Stimulated activated CD4-positive, alpha-beta T cell treated with anti-CD3 and anti-CD28 coated beads, Interleukin-1b, Interleukin-23, amount 100 ng/mL, for 4 hours (primary cell): Measurements from ENCODE around the gene CALM3.
A peak's percentile ranks its signal among the peaks of the same experiment; 100 is the strongest.
"Not testable (repeated sequence)": the region's sequence is repeated elsewhere in the genome, so short reads cannot be mapped to it uniquely, and the experiment has no call there.

Source experiments
- DNase-seq, 2 donors: peaks; one replicate each; pipeline ENCODE4 v3.0.0-alpha.2; 2020; ENCODE audit warnings: low read depth in 2 of 2

Gene CALM3

DNA sequence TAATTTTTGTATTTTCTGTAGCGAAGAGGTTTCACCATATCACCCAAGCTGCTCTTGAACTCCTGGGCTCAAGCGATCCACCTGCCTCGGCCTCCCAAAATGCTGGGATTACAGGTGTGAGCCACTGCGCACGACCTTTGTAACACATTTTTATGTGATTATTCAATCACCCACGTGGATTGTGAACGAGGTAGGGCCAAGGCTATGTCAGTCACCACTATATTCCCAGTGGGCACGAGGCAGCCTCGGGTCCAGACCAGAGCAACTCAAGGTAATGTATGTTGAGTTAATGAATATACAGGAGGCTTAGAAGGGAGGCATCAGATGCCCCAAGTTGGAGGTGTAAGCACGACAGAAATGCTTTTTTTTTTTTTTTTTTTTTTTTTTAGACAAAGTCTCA lies 14.8 kb downstream of the CALM3 start:
- no peak for DNase-seq

DNA sequence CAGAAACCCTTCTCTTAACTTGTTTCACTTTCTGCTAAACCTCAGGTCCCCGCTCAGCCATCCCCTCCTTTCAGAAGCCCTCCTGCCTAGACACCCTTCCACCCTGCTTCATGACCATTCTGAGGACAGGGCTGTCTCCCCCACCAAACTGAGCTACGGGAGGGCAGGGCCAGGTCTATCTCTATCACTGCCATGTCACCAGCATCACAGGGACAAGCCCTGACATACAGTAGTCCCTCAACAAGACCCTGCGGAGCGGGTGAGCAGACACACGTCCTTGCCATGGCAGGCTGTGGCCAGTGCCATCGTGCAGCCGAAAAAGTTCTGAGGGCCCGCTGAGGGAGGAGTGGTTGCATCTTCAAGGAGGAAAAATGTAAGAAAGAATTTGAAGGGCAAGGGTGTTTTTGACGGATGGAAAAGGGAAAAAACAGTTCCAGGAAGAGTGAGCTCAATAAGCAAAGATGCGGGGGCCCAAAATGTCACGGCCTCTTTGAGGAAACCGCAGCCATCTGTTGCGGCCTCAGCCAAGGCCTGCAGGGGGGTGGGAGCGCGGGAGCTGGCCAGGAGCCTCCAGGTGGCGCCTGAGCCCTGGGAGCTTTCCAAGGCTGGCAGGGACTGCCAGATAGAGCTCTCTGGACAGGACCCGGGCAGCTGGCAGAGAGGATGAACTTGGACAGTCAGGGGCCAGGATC lies 15.6 kb downstream of the CALM3 start:
- peak in 1 of 2 donors; percentile 36 for DNase-seq

DNA sequence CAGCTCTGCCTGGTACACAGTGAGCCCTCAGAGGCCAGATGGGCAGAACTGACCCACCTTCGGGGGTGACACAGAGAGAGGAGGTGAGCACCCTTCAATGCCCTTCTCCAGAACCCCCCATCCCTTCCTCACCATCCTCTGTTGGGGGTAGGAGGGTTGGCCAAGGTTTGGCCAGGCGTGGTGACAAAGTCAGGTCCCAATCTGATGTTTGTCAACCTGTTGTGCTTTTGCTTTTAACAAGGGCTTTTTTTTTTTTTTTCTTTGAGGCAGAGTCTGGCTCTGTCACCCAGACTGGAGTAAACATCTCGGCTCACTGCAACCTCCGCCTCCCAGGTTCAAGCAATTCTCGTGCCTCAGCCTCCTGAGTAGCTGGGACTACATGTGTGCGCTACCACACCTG lies 16.5 kb downstream of the CALM3 start:
- DNase-seq, result no peak

DNA sequence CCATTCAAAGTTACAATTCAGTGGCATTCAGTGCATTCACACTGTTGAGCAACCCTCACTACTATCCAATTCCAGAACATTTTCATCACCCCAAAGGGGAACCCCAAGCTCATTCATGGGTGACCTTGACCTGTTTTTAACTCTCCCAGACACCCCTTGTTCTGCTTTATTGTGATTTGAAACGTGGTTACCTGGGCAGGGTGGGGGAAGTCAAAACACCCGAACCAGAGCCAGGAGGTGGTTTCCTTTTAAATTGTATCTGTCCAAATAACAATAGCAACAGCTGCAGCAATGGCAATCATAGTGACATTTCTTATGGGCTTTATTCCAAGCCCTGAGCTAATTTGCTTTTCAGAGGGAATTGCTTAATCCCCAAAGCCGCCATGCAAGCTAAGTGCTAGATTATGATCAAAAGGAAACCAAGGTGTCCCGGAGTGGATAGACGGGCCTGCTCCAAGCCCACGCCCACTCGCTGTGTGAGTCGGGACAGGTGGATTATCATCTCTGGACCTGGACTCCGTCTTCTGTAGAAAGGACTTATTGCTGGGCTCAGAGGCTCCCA lies 17.6 kb downstream of the CALM3 start:
- no peak for DNase-seq

DNA sequence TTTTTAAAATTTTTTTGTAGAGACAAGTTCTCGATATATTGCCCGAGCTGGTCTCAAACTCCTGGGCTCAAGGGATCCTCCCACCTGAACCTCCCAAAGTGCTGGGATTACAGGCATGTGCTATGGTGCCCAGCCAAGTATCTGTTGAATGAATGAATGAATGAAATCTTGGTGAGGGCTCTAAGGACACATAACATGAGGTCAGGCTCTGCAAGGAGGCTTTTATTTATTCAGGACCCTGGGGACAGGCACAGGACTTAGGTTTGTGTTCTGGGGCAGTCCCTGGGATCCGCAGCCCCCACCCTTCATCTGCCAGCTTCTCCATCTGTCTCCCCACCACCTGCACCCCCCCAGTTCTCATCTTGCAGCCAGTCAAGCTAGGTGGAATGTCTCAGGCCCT lies 19.1 kb downstream of the CALM3 start:
- no peak for DNase-seq

DNA sequence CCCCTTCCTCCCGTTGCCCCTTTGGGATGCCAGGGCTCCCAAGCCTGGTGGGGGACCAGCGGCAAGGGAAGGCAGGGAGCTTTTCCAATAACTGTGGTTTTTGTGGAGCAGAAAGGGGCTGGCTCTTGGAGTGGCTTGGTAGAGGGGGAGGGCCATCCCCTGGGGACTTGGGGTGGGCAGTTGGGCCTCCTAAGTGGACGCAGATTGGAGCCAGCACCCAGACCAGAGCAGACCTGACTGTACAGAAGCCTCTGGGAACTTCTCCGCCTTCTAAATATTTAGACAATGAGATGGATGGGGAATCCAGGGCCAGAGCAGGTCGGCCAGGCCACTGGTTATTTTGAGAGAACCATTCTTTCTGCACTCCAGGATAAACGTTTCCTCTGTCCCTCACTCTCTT lies 19.6 kb downstream of the CALM3 start:
- DNase-seq, result no peak

DNA sequence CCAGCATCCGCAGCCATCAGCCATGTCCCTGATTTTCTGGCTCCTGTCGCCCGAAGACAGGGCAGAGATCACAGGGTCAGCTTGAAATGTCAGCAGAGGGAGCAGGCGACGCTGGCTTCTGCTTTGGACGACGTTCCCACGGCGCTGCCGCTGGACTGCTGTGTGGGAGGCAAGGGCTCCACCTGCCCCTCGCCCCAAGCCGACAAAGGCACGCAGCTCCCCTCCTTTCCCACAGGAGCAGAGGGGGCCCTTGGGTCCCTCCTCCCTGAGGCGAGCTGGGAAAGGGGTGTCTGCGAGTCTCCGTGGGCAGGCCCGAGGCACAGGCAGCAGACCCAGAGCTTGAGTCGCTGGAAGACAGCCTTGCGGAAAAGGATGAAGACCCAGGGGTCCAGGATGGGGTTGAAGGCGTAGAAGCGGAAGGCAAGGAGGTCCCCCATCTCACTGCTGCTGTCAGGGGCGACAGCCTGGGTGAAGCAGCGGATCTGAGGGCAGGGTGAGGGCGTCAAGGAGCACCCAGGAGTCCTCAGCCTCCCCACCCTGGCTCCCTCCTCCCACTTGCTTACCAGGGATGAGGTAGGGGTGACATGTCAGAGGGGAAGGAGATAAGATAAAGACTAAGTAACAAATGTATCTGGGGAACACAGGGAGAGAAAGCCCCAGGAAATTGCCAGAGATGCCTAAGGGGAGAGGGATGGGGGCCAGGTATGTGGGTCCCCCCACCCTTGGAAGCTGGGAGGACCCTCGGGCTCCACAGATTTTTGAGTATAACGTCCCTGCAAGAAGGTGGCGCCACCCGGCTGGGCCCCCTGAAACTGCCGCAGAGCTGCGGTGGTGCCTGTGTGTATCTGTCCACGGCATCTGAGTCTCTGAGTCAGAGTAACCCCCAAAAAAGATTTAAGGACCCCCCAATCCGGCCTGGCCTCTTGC lies 20.3 kb downstream of the CALM3 start:
- no peak for DNase-seq

DNA sequence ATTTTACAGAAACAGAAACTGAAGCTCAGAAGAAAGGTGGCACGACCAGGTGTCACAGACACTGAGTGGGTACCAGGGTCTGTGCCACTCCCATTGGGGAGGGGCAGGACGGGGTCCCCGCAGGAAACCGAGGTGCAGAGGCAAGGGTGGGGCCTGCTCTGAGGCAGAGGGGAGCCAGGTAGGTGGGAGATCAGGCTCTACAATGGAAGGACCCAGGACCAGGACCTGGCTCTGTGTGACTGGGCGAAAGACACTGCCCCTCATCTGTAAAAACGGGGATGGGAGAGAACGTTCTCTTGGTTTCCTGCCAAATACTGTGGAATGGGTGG lies 21.0 kb downstream of the CALM3 start:
- DNase-seq, result no peak

DNA sequence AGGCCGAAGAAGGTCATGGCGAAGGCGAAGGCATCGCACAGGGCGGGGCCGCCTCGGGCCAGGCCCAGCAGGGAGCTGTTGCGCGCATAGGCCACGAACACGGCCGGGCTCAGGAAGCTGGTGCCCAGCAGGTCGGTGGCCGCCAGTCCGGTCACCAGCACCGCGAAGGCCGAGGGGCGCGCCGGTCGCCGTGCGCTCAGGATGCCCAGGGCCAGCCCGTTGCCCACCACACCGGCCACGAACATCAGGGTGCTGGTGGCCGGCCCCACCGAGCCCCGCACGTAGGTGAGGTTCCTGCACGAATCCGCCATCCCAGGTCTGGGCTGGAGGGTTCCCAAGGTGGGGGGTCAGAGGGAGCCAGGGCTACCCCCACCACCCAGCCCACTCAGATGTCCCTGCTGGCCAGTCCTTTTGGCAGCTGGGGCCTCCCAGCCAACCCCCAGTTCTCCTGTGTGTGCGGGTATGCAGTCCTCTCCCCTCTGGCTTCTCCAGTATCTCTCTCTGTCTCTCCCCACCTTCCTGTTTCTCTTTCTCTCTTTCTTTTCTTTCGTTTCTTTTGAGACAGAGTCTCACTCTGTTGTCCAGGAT lies 22.9 kb downstream of the CALM3 start:
- no peak for DNase-seq

DNA sequence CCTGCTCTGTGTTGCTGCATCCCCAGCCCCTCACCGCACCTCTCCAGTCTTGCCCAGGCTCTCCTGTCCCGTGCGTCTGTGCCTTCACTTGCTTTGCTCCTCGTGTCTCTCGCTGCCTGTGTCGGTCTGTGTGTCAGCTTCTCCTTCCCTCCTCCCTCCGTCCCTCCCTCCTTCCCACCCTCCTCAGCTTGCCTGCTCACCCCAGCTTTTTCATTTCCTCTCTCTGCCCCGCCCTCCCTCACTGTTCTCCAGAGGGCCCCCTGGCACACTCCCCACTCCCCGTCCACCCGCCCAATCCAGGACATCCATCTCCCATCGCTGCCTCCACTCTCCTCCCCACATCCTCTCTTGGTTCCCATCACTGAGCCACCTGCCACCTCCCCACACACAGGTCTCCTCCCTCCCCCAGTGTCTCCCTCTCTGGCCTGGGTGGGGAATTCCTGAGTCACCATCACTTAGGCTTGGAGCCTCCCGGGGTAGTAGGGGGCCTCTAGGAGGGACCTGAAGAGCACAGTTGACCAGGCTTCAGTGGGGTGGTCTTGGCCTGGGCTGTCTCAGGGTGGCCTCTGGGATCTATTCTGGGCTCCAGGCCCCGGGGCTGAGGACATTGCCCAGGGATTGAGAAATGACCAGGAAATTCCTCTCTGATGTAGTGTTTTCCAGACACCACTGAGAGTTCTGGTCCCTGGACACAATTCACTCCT lies 24.0 kb downstream of the CALM3 start, which contains the start of gene PTGIR:
Gene PTGIR, minus strand, starts transcription at position 132 of the 704 bp plus-strand sequence. CDS start 864 bp downstream, outside the sequence.
- DNase-seq, result no peak

DNA sequence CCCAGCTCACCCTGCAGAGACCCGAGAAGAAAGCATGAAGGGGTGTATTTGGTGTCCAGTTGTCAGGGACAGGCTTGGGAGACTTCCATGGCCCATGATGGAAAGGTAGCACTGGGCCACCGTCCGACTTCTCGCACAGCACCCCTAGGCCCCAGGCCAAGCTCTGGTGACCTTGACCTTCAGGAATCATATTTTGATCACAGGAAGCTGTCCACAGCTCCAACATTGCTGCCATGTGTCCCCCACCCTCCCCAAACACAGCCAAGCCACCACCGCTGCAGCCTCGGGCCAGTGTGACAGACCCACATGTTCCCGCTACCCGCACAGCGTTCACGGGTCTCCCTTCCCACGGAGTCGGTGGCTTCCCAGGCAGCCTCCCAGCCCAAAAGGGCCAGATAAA lies 24.6 kb downstream of the CALM3 start:
- no peak for DNase-seq

DNA sequence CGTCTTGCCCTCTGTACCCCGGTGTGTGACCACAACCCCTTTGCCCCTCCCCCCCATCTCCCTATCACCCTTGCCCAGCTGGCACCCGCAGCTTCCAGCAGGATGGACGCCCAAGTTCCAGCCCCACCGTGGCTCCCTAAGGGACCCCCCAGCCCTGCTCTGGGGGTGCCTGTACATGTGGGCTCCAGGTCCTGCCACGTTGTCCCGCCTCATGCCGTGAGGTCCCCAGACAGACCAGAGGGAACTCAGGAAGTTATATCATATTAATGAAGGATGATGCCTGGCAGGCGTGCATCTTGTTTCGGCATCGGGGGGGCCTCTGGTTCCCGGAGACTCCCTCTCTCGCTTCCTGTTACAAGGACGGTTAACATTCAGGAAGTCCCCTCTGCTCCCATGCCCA lies 25.3 kb downstream of the CALM3 start:
- DNase-seq, result no peak

DNA sequence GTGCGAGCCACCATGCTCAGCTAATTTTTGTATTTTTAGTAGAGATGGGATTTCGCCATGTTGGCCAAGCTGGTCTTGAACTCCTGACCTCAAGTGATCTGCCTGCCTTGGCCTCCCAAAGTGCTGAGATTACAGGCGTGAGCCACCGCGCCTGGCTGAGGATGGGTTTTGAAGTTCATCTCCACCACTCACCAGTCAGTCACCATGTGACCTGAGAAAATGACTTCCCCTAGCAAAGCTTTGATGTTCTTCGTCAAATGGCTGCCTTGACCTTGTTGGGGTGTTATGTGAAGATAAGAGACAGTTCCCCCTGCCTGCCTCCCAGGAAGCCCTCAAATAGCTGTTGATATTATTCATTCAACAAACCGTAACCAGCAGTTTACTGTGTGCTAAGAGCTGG lies 27.8 kb downstream of the CALM3 start:
- not testable (repeated sequence) for DNase-seq

DNA sequence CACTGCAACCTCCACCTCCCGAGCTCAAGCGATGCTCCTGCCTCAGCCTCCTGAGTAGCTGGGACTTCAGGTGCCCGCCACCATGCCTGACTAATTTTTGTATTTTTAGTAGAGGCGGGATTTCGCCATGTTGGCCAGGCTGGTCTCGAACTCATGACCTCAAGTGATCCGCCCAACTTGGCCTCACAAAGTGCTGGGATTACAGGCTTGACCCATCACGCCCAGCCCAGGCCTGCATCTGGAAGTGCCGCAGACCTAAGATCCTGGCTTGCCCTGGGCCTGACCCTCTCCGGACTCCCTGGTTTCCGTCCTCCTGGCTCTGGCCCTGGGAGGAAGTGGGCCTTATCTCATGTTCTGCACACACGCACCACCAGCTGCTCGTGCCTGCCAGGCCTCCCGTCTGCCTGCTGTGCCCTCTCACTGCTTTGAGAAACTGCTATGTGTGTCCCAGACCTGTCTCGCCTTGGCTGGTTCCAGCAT lies 28.5 kb downstream of the CALM3 start:
- no peak for DNase-seq

DNA sequence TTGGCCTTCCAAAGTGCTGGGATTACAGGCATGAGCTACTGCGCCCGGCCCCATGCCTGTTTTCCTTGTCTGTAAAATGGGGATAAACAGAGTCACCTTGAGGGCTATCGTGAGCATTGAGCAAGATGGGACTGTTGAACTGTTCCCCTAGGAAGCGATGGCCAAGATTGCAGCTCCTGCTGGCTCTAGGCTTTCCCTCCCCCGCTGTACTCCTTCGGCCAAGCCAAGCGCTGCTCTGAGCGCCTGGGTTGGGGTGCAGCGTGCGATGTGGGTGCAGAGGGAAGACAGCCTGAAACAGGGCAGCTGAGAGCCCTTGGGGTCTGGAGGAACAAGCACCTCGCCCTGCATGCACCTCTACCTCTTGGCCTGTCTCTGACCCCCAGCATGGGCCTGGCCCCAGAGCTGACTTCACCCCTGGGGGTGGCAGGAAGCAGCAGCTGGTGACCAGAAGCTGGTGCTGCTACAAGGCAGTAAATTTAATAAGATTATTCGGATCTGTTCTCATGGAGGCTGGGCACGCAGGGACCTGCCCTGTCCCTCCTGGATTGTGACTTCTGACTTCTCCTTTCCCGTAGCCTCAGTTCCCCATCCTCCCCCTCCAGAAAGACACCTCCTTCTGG lies 29.6 kb downstream of the CALM3 start:
- DNase-seq, result no peak

DNA sequence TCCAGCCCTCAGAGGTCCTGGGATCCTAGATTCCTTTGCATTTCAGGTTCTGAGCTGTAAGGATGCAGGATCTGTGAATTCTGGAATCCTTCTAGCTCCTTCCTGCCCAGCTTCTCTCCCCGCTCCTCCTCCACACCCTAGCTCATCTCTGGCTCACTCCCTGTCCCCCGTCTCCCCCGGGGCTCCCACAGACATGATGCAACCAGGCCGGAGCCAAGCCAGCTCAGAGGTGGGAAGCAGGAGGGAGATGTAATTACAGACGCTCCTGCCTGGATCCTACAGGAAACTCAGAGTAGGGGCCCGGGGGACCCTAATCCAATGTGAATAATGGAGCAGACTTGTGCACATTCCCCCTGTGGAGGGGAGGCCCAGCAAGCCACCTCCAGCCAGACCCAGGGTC lies 30.4 kb downstream of the CALM3 start:
- DNase-seq, result no peak

DNA sequence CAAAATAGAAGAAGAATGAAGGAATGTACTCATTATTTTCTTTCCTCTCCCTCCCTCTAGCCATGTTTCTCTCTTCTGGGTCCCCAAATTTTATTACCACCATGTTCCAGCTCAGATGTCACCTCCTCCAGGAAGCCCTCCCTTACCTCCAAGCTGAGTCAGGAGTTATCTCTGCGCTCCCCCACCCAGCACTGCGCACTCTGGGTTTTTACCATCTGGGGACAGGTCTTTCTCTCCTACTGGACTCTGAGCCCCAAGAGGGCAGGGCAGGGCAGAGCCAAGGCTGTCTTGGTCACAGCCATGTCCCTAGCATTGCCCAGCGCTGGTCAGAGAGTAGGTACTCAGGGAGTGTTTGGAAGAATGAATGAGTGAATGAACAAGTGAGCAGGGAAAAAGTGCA lies 32.0 kb downstream of the CALM3 start:
- no peak for DNase-seq

DNA sequence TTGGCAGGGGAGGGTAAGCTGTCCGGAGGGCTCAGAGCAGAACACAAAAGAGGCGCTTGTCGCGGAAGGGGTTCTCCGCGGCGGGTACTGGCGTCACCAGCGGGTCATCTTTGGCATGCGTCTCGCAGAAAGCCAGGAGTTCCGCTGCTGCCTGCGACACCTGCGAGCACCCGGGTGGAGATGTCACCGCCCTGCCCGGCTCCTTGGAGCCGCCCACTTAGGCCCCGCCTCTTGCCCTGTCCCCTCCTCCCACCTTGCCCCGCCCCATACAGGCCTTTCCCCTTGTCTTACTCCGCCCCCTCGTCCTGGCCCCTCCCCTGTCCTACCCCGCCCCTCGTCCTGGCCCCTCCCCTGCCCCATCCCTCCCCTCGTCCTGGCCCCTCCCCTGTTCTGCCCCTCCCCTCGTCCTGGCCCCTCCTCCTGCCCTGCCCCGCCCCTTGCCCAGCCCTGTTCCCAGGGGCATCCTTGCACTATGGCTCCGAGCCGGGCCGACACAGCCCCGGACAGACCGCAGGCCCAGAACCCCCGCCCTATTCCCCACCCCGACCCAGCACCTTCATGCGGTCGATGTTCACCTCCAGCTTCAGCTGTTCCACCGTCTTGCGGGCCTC lies 33.0 kb downstream of the CALM3 start:
- peak; percentile 94 to 97 for DNase-seq

DNA sequence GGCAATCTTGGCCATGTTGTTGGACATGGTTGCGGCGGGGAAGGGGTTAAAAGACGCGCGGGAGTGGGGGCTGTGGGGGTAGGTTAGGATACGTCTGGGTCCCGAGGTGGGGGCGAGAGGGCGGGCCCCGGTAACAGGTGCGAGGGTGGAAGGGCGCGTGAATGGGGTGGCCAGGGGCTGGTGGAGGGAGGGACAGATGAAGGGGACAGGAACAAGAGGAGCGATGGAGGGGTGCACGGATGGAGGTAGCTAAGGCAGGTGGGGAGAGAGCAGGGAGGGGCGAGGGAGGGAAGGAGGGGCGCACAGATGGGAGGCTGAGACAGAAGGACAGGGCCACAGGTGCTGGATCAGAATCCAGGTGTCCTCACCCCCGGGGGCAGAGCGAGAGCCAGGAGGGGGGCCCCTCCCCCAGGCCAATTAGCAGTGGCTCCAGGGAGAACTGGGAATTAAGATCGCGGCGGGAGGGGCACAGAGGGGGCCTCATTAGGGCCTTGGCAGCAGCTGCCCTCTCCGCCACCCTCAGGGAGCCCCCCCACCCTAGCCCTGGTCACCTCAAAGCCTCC lies 33.6 kb downstream of the CALM3 start:
- no peak for DNase-seq
